ENCODE measurements around the gene TMC7.

Gene TMC7

GRCh38 chr16:19104607-19105006 lies 120.9 kb downstream of the TMC7 start:
- TF ChIP-seq CTCF (IDR thresholded peaks at IDR 0.05; ENCODE audit: borderline replicate concordance, insufficient read depth, low read depth, low read length): no peak
- no peak overlapping the region for H3K4me3 ChIP-seq (ENCODE audit: low read depth, low read length)

GRCh38 chr16:19105131-19105530 lies 121.4 kb downstream of the TMC7 start:
- no peak for TF ChIP-seq CTCF (IDR thresholded peaks at IDR 0.05; ENCODE audit: borderline replicate concordance, insufficient read depth, low read depth, low read length)
- H3K4me3 ChIP-seq (ENCODE audit: low read depth, low read length): no peak overlapping the region

- no peak for TF ChIP-seq CTCF (IDR thresholded peaks at IDR 0.05; ENCODE audit: borderline replicate concordance, insufficient read depth, low read depth, low read length)
Measured at GRCh38 chr16:19105891-19106624, 122.3 kb downstream of the TMC7 start.

GRCh38 chr16:19106625-19107020 lies 122.9 kb downstream of the TMC7 start:
- no peak for TF ChIP-seq CTCF (IDR thresholded peaks at IDR 0.05; ENCODE audit: borderline replicate concordance, insufficient read depth, low read depth, low read length)
- no peak overlapping the region for H3K4me3 ChIP-seq (ENCODE audit: low read depth, low read length)

More at GRCh38 chr16:19105891-19106624, 122.3 kb downstream of the TMC7 start:
- H3K4me3 ChIP-seq (ENCODE audit: low read depth, low read length): no peak overlapping the region

- H3K4me3 ChIP-seq (ENCODE audit: low read depth, low read length): no peak overlapping the region
- no peak for TF ChIP-seq CTCF (IDR thresholded peaks at IDR 0.05; ENCODE audit: borderline replicate concordance, insufficient read depth, low read depth, low read length)
Measured at GRCh38 chr16:19108409-19109287, 124.9 kb downstream of the TMC7 start.

GRCh38 chr16:19109288-19109664 lies 125.5 kb downstream of the TMC7 start:
- H3K4me3 ChIP-seq (ENCODE audit: low read depth, low read length): no peak overlapping the region
- no peak for TF ChIP-seq CTCF (IDR thresholded peaks at IDR 0.05; ENCODE audit: borderline replicate concordance, insufficient read depth, low read depth, low read length)
